OCI-LY1 (cell line): ENCODE measurements around the gene CAPN3.

Experiments used
- EZH2 ChIP-seq: fragments of 200-600 bp; sonication (generic), shearing (Covaris generic); IDR thresholded peaks from 2 replicates; pipeline ENCODE4 v1.8.0; 2017; ENCODE audit warnings: borderline replicate concordance, mixed run types, mild to moderate bottlenecking, antibody characterized with exemption, low read length, moderate library complexity, mixed read lengths
- TF ChIP-seq, protein P1 (sequence below): fragments of 200-600 bp; sonication (generic), shearing (Covaris generic); IDR thresholded peaks from 2 replicates; pipeline ENCODE4 v1.5.1; 2017; ENCODE audit warnings: mild to moderate bottlenecking, antibody characterized with exemption, low read length, moderate library complexity, mixed read lengths

DNA sequence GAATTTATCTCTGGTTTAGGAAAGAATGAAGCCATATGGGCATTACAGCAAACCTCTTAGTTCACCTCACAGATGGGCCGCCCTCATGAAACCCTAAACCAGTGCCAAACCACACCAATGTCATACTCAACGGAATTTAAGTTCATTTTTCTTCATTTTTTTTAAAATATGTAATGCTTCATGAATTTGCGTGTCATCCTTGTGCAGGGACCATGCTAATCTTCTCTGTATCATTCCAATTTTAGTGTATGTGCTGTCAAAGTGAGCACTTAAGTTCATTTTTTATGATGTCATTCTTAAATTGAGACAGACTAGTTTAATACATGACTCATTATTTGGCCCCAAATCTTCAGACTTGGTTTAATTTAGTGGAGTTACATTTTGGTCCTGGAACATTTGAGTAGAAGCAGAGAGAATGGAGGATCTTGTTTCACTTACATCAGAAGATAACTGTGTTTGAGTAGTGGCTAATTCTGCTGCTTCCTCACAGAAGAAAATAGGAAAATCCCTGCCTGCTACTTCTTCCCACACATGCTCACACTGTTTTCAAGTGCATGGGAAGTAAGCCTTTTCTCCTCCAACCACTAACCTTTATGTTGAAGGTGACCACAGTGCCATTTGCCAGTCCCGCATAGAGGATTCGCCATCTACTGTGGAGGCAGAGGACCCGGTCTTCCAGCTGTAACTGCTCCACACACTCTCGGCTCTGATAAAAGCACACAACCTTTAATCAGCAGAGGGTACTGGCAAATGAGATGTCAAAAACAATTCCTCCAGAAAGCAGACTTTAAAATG, 68.3 kb downstream of the CAPN3 start:
- TF ChIP-seq, protein P1, sequence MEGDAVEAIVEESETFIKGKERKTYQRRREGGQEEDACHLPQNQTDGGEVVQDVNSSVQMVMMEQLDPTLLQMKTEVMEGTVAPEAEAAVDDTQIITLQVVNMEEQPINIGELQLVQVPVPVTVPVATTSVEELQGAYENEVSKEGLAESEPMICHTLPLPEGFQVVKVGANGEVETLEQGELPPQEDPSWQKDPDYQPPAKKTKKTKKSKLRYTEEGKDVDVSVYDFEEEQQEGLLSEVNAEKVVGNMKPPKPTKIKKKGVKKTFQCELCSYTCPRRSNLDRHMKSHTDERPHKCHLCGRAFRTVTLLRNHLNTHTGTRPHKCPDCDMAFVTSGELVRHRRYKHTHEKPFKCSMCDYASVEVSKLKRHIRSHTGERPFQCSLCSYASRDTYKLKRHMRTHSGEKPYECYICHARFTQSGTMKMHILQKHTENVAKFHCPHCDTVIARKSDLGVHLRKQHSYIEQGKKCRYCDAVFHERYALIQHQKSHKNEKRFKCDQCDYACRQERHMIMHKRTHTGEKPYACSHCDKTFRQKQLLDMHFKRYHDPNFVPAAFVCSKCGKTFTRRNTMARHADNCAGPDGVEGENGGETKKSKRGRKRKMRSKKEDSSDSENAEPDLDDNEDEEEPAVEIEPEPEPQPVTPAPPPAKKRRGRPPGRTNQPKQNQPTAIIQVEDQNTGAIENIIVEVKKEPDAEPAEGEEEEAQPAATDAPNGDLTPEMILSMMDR: no peak
- TF ChIP-seq EZH2: no peak
